ENCODE measurements around the gene ASB7. TPM values are rescaled to one million over a fixed set of nuclear protein-coding genes. Genes with fewer than 3 reads are reported as not detected.

The ASB7 gene
- total and polyA plus RNA-seq, 2 donors from 2014 or later: 5.3 to 17.7 TPM

DNA sequence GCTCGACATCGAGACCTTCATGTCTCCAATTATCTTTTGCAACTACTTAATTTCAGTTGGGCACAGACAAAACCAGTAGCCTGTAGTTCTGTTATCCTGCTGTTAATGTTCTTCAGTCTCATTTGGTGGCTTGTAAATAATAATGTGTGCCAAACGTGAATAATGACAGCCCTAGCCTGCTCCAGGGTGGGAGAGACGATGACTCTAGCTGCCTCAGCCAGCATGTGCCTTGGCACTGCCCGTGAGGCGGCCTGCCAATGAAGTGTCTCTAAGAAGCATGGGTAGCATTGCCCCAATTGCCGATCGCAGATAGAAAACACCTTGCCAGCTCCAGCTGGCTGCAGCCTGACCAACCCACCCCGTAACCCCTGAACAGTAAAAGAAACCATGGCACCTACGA lies 58.8 kb downstream of the ASB7 start:
- no peak overlapping the region for H3K27ac ChIP-seq (ENCODE audit: low read depth in 2 of 2, low read length in 2 of 2)

GRCh38 chr15:100663086-100663914 lies 60.9 kb downstream of the ASB7 start:
- no peaks in the 10 kb centered on the region for H3K9me3 ChIP-seq (ENCODE audit: control insufficient read depth in 2 of 3, insufficient read depth in 1 of 3, low read length in 3 of 3)
- H3K9ac ChIP-seq (ENCODE audit: low read length in 3 of 3): no peak overlapping the region
- FAIRE-seq: no peak
- H3K27me3 ChIP-seq (ENCODE audit: control insufficient read depth, insufficient read depth, low read length): no peaks in the 10 kb centered on the region
- H3K27ac ChIP-seq (ENCODE audit: low read depth in 2 of 2, low read length in 2 of 2): no peak overlapping the region
- no peaks in the 10 kb centered on the region for H3K36me3 ChIP-seq (ENCODE audit: control insufficient read depth in 2 of 3, insufficient read depth in 3 of 3, low read length in 3 of 3)
- no peak overlapping the region for H3K4me3 ChIP-seq (ENCODE audit: low read length in 3 of 3)
- intact Hi-C loops (cut with DNase I): no loop called here
- peak in 1 of 5 donors; percentile 18 for DNase-seq
- TF ChIP-seq, protein P1, sequence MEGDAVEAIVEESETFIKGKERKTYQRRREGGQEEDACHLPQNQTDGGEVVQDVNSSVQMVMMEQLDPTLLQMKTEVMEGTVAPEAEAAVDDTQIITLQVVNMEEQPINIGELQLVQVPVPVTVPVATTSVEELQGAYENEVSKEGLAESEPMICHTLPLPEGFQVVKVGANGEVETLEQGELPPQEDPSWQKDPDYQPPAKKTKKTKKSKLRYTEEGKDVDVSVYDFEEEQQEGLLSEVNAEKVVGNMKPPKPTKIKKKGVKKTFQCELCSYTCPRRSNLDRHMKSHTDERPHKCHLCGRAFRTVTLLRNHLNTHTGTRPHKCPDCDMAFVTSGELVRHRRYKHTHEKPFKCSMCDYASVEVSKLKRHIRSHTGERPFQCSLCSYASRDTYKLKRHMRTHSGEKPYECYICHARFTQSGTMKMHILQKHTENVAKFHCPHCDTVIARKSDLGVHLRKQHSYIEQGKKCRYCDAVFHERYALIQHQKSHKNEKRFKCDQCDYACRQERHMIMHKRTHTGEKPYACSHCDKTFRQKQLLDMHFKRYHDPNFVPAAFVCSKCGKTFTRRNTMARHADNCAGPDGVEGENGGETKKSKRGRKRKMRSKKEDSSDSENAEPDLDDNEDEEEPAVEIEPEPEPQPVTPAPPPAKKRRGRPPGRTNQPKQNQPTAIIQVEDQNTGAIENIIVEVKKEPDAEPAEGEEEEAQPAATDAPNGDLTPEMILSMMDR (IDR thresholded peaks at IDR 0.05; ENCODE audit: borderline replicate concordance, extremely low read depth, insufficient read depth): no peak
- no peaks in the 10 kb centered on the region for H3K4me1 ChIP-seq (ENCODE audit: control insufficient read depth in 2 of 3, insufficient read depth in 2 of 3, low read depth in 1 of 3, low read length in 3 of 3)

More for the DNA sequence above, 58.8 kb downstream of the ASB7 start:
- intact Hi-C loops (cut with DNase I): no loop called here
- FAIRE-seq (no peak), DNase-seq (no peak)
- no peak overlapping the region for H3K9ac ChIP-seq (ENCODE audit: low read length in 3 of 3)
- H3K9me3 ChIP-seq (ENCODE audit: control insufficient read depth in 2 of 3, insufficient read depth in 1 of 3, low read length in 3 of 3): no peaks in the 10 kb centered on the region
- no peaks in the 10 kb centered on the region for H3K27me3 ChIP-seq (ENCODE audit: control insufficient read depth, insufficient read depth, low read length)
- H3K4me3 ChIP-seq (ENCODE audit: low read length in 3 of 3): no peak overlapping the region
- H3K4me1 ChIP-seq (ENCODE audit: control insufficient read depth in 2 of 3, insufficient read depth in 2 of 3, low read depth in 1 of 3, low read length in 3 of 3): no peaks in the 10 kb centered on the region
- no peaks in the 10 kb centered on the region for H3K36me3 ChIP-seq (ENCODE audit: control insufficient read depth in 2 of 3, insufficient read depth in 3 of 3, low read length in 3 of 3)
- TF ChIP-seq, protein P1 (IDR thresholded peaks at IDR 0.05; ENCODE audit: borderline replicate concordance, extremely low read depth, insufficient read depth): no peak

DNA sequence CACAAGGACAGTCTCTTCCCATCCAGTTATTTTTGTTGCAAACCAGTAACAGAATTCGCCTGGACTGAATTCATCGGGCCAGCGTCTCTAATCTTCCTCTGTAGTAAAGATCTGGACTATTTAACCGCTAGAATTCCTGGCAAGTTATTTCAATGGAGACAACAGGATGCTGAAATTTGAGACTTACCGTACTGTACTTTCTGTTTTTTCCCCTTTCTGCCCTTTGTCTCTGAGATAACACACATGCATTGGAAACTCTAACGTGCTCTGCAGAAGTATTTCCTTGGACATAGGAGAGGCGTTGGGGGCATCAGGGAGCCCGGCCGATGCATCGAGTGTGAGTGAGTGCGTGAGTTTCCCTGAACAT lies 61.5 kb downstream of the ASB7 start:
- no peaks in the 10 kb centered on the region for H3K27me3 ChIP-seq (ENCODE audit: control insufficient read depth, insufficient read depth, low read length)
- FAIRE-seq (no peak), DNase-seq (peak in 2 of 5 donors; percentile 25 to 47)
- H3K9me3 ChIP-seq (ENCODE audit: control insufficient read depth in 2 of 3, insufficient read depth in 1 of 3, low read length in 3 of 3): no peaks in the 10 kb centered on the region
- H3K9ac ChIP-seq (ENCODE audit: low read length in 3 of 3): no peak overlapping the region
- TF ChIP-seq, protein P1 (IDR thresholded peaks at IDR 0.05; ENCODE audit: borderline replicate concordance, extremely low read depth, insufficient read depth): no peak
- H3K4me1 ChIP-seq (ENCODE audit: control insufficient read depth in 2 of 3, insufficient read depth in 2 of 3, low read depth in 1 of 3, low read length in 3 of 3): no peaks in the 10 kb centered on the region
- intact Hi-C loops (cut with DNase I): no loop called here
- no peak overlapping the region for H3K4me3 ChIP-seq (ENCODE audit: low read length in 3 of 3)
- no peaks in the 10 kb centered on the region for H3K36me3 ChIP-seq (ENCODE audit: control insufficient read depth in 2 of 3, insufficient read depth in 3 of 3, low read length in 3 of 3)
- no peak overlapping the region for H3K27ac ChIP-seq (ENCODE audit: low read depth in 2 of 2, low read length in 2 of 2)
